RPMI7951 (cell line): ENCODE data around the gene LARP4B. TPM values are rescaled to one million over a fixed set of nuclear protein-coding genes. Genes with fewer than 3 reads are reported as not detected.
A peak's percentile ranks its signal among the peaks of the same experiment; 100 is the strongest.

ENCODE experiments used
- DNase-seq: peaks from one replicate; pipeline ENCODE4 v3.0.0-alpha.2; 2012; ENCODE audit warnings: low read depth
- total RNA-seq: library from RNA; depleted of rRNA; stranded (reverse); fragments of >200 nt; shearing (Covaris generic); gene quantifications from 2 replicates; pipeline ENCODE4 v1.2.3, GENCODE V29; 2014

The LARP4B gene
- total RNA-seq, 1 experiment from 2014 or later = 28.8 TPM

- no peak for DNase-seq
Observed at GRCh38 chr10:867807-868206, 63.7 kb downstream of the LARP4B start.

DNA sequence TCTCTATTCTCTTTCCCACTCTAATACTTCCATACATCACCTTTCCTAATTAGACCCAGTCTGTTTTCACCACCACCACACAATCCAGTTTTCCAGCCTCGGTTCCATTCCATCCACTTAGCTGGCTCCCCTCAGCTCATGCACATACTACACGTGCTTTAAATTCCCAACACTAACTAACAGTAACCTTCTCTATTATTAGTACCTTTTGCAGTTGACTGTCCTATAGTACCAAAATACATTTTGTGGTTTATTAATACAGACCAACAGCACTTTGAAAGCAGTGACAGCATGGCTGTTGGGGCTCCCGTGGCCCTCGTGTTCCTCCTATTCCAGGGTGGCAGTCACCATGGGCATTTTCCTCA, 64.9 kb downstream of the LARP4B start:
- DNase-seq = no peak

GRCh38 chr10:865924-866576, 65.5 kb downstream of the LARP4B start:
- DNase-seq = no peak

GRCh38 chr10:865257-865656, 66.2 kb downstream of the LARP4B start:
- no peak for DNase-seq

- DNase-seq = no peak
Observed at GRCh38 chr10:860519-860918, 71.0 kb downstream of the LARP4B start.

- no peak for DNase-seq
Observed at GRCh38 chr10:856416-857157, 74.9 kb downstream of the LARP4B start.

DNA sequence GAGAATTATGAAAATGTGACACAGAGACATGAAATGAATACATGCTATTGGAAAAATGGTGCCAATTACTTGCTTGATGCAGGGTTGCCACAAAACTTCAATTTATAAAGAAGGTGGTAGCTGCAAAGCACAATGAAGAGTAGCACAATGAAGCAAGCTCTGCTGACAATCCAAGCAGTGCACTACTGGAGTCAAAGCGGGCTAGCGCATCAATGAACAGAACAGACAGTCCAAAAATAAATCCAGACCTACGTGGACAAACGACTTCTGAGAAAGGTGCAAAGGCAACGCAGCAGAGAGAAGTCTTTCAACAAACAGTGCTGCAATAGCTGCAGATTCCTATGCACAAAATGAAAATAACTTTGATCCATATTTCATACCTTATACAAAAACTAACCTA, 75.8 kb downstream of the LARP4B start:
- no peak for DNase-seq

- DNase-seq = no peak
Observed at GRCh38 chr10:855079-855478, 76.4 kb downstream of the LARP4B start.

- DNase-seq = no peak
Observed at GRCh38 chr10:853017-853416, 78.5 kb downstream of the LARP4B start.

- DNase-seq = no peak
Observed at GRCh38 chr10:852386-852785, 79.1 kb downstream of the LARP4B start.

DNA sequence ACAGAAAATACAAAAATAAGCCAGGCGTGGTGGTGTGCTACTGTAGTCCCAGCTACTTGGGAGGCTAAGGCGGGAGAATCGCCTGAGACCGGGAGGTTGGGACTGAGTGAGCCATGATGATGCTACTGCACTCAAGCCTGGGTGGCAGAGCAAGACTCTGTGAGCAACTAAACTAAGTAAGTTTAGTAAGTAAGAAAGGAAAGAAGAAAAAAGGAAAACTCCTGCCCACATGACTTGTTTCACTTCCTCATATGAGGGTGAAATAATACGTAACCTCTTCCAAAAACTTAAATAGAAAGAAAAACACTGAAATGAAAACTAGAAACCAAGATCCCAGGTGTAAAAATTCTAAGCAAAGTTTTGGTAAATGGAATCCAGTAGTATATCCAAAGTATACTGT, 79.6 kb downstream of the LARP4B start:
- DNase-seq = no peak

- DNase-seq = no peak
Observed at GRCh38 chr10:850093-850492, 81.4 kb downstream of the LARP4B start.

DNA sequence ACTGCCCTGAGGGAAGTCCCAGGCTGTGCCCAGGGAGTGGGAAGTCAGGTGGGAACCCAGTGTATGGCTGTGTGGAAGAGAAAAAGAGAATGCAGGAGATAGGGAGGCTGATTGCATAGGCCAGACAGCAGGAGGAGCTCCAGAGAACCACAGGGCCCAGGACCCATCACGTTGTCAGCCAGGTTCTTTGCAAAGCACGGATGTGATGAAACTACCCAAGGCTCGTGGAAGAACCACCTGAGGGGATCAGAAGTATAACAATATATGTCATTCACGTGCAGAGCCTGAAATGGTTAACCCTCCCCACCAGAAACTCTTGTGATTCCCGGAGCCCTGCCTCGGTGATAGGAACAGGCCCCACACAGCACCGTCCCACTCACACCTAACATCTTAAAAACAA, 83.6 kb downstream of the LARP4B start:
- DNase-seq = no peak

- no peak for DNase-seq
Observed at GRCh38 chr10:846126-846685, 85.3 kb downstream of the LARP4B start.

DNA sequence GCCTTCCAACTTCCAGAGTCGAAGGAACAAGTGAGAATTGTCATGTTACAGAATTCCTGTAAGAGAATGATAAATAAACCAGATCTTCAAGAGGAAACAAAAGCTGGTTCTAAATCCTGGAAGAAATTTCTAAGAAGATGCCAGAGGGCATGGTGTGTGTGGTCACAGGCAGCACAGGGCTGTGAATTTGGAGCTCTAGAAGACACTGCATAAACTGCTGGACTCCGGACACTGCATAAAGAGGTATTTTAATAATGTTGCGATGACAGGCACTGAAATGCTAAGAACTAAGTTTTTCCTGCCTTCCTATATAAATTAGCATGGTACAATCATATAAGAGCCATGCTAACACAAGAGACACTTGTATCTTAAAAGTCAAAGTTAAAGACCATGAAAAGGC, 86.0 kb downstream of the LARP4B start:
- DNase-seq = peak; percentile 27

DNA sequence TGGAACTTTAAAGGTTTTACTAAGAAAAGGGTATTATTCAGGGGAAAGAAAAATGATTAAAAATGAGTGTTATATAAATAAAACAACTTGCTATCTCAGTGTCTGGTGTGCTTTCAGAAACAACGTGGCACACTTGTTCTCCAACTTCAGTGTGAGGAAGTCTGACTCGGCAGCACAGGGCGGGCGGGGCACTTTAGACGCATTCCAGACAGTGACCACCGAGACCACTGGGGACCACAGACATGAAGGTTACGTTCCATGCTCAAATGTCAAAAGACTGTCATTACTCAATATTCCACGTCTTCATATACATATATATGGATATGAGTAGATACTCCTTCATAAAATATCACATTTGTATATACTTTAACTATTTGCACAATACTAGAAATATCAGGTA, 87.0 kb downstream of the LARP4B start:
- DNase-seq = peak; percentile 31

- no peak for DNase-seq
Observed at GRCh38 chr10:843703-844102, 87.8 kb downstream of the LARP4B start.

DNA sequence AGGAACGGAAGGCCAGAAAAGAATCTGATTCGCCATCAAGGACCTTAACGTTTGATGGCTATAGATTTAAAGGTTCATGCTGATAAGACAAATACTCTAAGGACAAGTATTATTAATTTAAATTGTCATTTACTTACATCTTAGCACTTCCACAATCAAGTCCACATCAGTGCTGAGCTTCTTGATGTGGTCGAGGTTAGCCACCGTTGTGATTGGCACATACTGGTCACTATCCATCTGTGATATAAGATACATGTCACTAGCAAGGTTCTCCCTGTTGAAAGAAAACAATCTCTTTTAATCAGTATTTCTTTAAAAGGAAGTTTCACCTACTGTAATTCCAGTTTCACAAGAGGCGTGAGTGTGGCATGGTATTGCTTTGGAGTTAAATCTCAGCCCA, 88.7 kb downstream of the LARP4B start:
- DNase-seq = no peak

GRCh38 chr10:841535-841934, 90.0 kb downstream of the LARP4B start:
- no peak for DNase-seq

GRCh38 chr10:839550-840205, 91.8 kb downstream of the LARP4B start:
- DNase-seq = no peak

- no peak for DNase-seq
Observed at GRCh38 chr10:836782-837181, 94.7 kb downstream of the LARP4B start.

- DNase-seq = no peak
Observed at GRCh38 chr10:834493-834892, 97.0 kb downstream of the LARP4B start.

GRCh38 chr10:829241-829640, 102.3 kb downstream of the LARP4B start:
- DNase-seq = no peak
